Measurements from ENCODE around the gene VPS45. TPM values are rescaled to one million over a fixed set of nuclear protein-coding genes. Genes with fewer than 3 reads are reported as not detected.

Gene VPS45
- total RNA-seq, 1 experiment from 2014 or later: 51.3 TPM

GRCh38 chr1:150076985-150077384, 9.4 kb downstream of the VPS45 start:
- Histone ChIP-seq H3K4me1 (ENCODE audit: insufficient read depth, low read length, poor library complexity, severe bottlenecking) (no peaks in the 10 kb centered on the region), H3K27me3 (replicated peaks; ENCODE audit: insufficient read depth, low read depth, low read length, poor library complexity) (no peaks in the 10 kb centered on the region), H3K27ac (ENCODE audit: low read depth, low read length, poor library complexity, severe bottlenecking) (no peak overlapping the region), H3K9me3 (ENCODE audit: low read depth, low read length, poor library complexity, severe bottlenecking) (no peaks in the 10 kb centered on the region), H3K36me3 (ENCODE audit: insufficient read depth, low read length, poor library complexity, severe bottlenecking) (peaks cover 42% of the 10 kb centered on the region), H3K4me3 (ENCODE audit: low read depth, low read length, poor library complexity, severe bottlenecking) (no peak overlapping the region)
- no peak for DNase-seq (ENCODE audit: low spot score)
- TF ChIP-seq EZH2 (IDR thresholded peaks at IDR 0.05; ENCODE audit: borderline replicate concordance, low read depth, low read length, poor library complexity, severe bottlenecking) (no peak), CTCF (conservative IDR thresholded peaks at IDR 0.05; ENCODE audit: low read depth, low read length) (no peak)
- ChIA-PET CTCF (no interaction called here), POLR2A (ENCODE audit: low non-redundant PET) (no interaction called here)
- intact Hi-C loops (cut with micrococcal nuclease; ENCODE audit: unreplicated experiment): no loop called here
- no TSS peak for BruUV-seq (replicated peaks)

GRCh38 chr1:150080784-150081183, 13.2 kb downstream of the VPS45 start:
- CTCF ChIA-PET: no interaction called here
- Histone ChIP-seq H3K4me1 (ENCODE audit: insufficient read depth, low read length, poor library complexity, severe bottlenecking) (peaks cover 14% of the 10 kb centered on the region), H3K27ac (ENCODE audit: low read depth, low read length, poor library complexity, severe bottlenecking) (no peak overlapping the region), H3K36me3 (ENCODE audit: insufficient read depth, low read length, poor library complexity, severe bottlenecking) (peaks cover 59% of the 10 kb centered on the region), H3K27me3 (replicated peaks; ENCODE audit: insufficient read depth, low read depth, low read length, poor library complexity) (no peaks in the 10 kb centered on the region), H3K4me3 (ENCODE audit: low read depth, low read length, poor library complexity, severe bottlenecking) (no peak overlapping the region), H3K9me3 (ENCODE audit: low read depth, low read length, poor library complexity, severe bottlenecking) (no peaks in the 10 kb centered on the region)
- DNase-seq (ENCODE audit: low spot score): no peak
- TF ChIP-seq CTCF (conservative IDR thresholded peaks at IDR 0.05; ENCODE audit: low read depth, low read length) (no peak), EZH2 (IDR thresholded peaks at IDR 0.05; ENCODE audit: borderline replicate concordance, low read depth, low read length, poor library complexity, severe bottlenecking) (no peak)
- no TSS peak for BruUV-seq (replicated peaks)
- intact Hi-C loops (cut with micrococcal nuclease; ENCODE audit: unreplicated experiment): no loop called here
- POLR2A ChIA-PET (ENCODE audit: low non-redundant PET): no interaction called here

GRCh38 chr1:150082494-150082893, 14.9 kb downstream of the VPS45 start:
- Histone ChIP-seq H3K27me3 (replicated peaks; ENCODE audit: insufficient read depth, low read depth, low read length, poor library complexity) (no peaks in the 10 kb centered on the region), H3K4me1 (ENCODE audit: insufficient read depth, low read length, poor library complexity, severe bottlenecking) (peaks cover 20% of the 10 kb centered on the region), H3K27ac (ENCODE audit: low read depth, low read length, poor library complexity, severe bottlenecking) (no peak overlapping the region), H3K4me3 (ENCODE audit: low read depth, low read length, poor library complexity, severe bottlenecking) (no peak overlapping the region), H3K36me3 (ENCODE audit: insufficient read depth, low read length, poor library complexity, severe bottlenecking) (peaks cover 50% of the 10 kb centered on the region), H3K9me3 (ENCODE audit: low read depth, low read length, poor library complexity, severe bottlenecking) (no peaks in the 10 kb centered on the region)
- CTCF ChIA-PET: no interaction called here
- no peak for DNase-seq (ENCODE audit: low spot score)
- BruUV-seq (replicated peaks): no TSS peak
- POLR2A ChIA-PET (ENCODE audit: low non-redundant PET): no interaction called here
- TF ChIP-seq CTCF (conservative IDR thresholded peaks at IDR 0.05; ENCODE audit: low read depth, low read length) (no peak), EZH2 (IDR thresholded peaks at IDR 0.05; ENCODE audit: borderline replicate concordance, low read depth, low read length, poor library complexity, severe bottlenecking) (no peak)
- intact Hi-C loops (cut with micrococcal nuclease; ENCODE audit: unreplicated experiment): no loop called here
